ENCODE data around the gene SFN. TPM values are rescaled to one million over a fixed set of nuclear protein-coding genes. Genes with fewer than 3 reads are reported as not detected.

Gene SFN
- total RNA-seq, 2 donors from 2014 or later, result 1.9 to 3.8 TPM

DNA sequence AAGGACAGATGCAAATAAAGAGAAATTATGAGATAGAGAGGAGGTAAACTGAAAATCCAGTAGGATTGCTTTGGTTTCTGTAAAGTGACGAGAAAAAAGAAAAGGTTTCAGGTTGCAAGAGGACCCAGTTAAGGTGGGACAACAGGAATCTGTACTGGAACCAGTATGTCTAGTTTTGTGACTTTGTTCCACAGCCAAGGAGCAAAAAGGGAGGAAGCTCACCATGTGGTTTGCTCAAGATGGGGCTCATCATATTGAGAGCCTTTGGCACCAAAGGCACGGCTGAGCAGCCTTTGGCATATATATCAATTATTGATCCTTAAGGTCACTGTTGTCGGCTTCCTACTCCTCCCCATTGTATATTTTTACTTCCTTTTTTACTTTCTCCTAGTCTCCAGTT, 38.2 kb upstream of the SFN start:
- ATAC-seq (ENCODE audit: insufficient number of reproducible peaks, low FRiP score, low read depth) (no peak), DNase-seq (ENCODE audit: low spot score) (no peak)
- TF ChIP-seq CTCF (IDR thresholded peaks at IDR 0.05), result no peak
- Histone ChIP-seq H3K4me1 (ENCODE audit: control insufficient read depth in 1 of 2, low read depth in 2 of 2) (peaks cover 14 to 36% of the 10 kb centered on the region in 2 donors), H3K27ac (no peak overlapping the region), H3K4me3 (no peak overlapping the region), H3K9me3 (no peaks in the 10 kb centered on the region), H3K27me3 (replicated peaks; ENCODE audit: insufficient read depth) (no peaks in the 10 kb centered on the region), H3K36me3 (no peaks in the 10 kb centered on the region)

- no peak for DNase-seq (ENCODE audit: low spot score)
- H3K27me3 ChIP-seq (replicated peaks; ENCODE audit: insufficient read depth), result no peaks in the 10 kb centered on the region
Observed at GRCh38 chr1:26826261-26827105, 36.5 kb upstream of the SFN start, which contains the start of gene ZDHHC18. ZDHHC18 (plus strand) TSS chr1:26826688; CDS start chr1:26826805, 117 bp downstream.

GRCh38 chr1:26827106-26827604, 35.8 kb upstream of the SFN start:
- Histone ChIP-seq H3K36me3 (no peaks in the 10 kb centered on the region), H3K9me3 (no peaks in the 10 kb centered on the region), H3K27ac (peak overlapping the region; percentile 1 to 64), H3K4me3 (peak overlapping the region; percentile 83), H3K4me1 (ENCODE audit: control insufficient read depth in 1 of 2, low read depth in 2 of 2) (peaks cover 14 to 37% of the 10 kb centered on the region in 2 donors), H3K27me3 (replicated peaks; ENCODE audit: insufficient read depth) (no peaks in the 10 kb centered on the region)
- ATAC-seq (ENCODE audit: insufficient number of reproducible peaks, low FRiP score, low read depth), result no peak
- no peak for DNase-seq (ENCODE audit: low spot score)
- no peak for TF ChIP-seq CTCF (IDR thresholded peaks at IDR 0.05)

More at GRCh38 chr1:26826261-26827105, 36.5 kb upstream of the SFN start, which contains the start of gene ZDHHC18:
- peak within 1 kb of the TSS; percentile 65 to 66 for H3K27ac ChIP-seq
- peaks cover 14 to 37% of the 10 kb centered on the region in 2 donors for H3K4me1 ChIP-seq (ENCODE audit: control insufficient read depth in 1 of 2, low read depth in 2 of 2)
- H3K4me3 ChIP-seq, result peak within 1 kb of the TSS; percentile 83
- TF ChIP-seq CTCF (IDR thresholded peaks at IDR 0.05), result peak; percentile 24
- no peaks in the 10 kb centered on the region for H3K36me3 ChIP-seq
- ATAC-seq (ENCODE audit: insufficient number of reproducible peaks, low FRiP score, low read depth), result peak; percentile 47
- H3K9me3 ChIP-seq, result no peaks in the 10 kb centered on the region

- Histone ChIP-seq H3K4me1 (ENCODE audit: control insufficient read depth in 1 of 2, low read depth in 2 of 2) (peaks cover 14 to 37% of the 10 kb centered on the region in 2 donors), H3K27me3 (replicated peaks; ENCODE audit: insufficient read depth) (no peaks in the 10 kb centered on the region), H3K4me3 (peak overlapping the region; percentile 83), H3K36me3 (peaks cover 4% of the 10 kb centered on the region), H3K27ac (peak overlapping the region; percentile 1 to 64), H3K9me3 (no peaks in the 10 kb centered on the region)
- DNase-seq (ENCODE audit: low spot score) (no peak), ATAC-seq (ENCODE audit: insufficient number of reproducible peaks, low FRiP score, low read depth) (no peak)
- TF ChIP-seq CTCF (IDR thresholded peaks at IDR 0.05), result no peak
Observed at GRCh38 chr1:26827663-26828062, 35.3 kb upstream of the SFN start.

DNA sequence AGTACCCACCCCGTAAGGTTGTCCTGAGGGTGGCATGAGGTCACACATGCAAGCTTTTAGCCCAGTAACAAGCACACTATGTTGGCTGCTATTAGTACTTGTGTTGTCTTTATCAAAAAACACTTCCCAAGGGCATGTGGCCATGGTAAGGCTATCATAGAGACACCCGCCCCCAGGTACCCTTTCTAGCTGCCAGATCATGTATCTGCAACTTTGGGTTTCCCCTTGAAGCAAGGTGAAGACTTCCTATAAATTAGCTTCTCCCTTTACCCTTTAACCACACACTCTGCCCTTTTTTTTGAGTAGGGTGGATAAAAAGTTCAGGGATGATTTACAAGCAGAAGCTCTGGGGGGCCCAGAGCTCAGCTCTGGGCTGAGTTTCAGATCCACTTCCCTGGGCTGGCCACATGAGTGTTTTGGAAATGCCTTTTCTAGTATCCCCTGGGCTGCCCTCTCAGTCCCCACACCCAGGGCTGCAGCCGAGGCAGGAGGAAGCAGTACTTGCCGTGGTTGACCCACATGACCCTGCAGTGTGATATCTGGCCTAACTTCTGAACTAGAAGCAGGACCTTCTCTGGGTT, 34.4 kb upstream of the SFN start:
- TF ChIP-seq CTCF (IDR thresholded peaks at IDR 0.05), result no peak
- no peaks in the 10 kb centered on the region for H3K9me3 ChIP-seq
- H3K27me3 ChIP-seq (replicated peaks; ENCODE audit: insufficient read depth), result no peaks in the 10 kb centered on the region
- peaks cover 14 to 37% of the 10 kb centered on the region in 2 donors for H3K4me1 ChIP-seq (ENCODE audit: control insufficient read depth in 1 of 2, low read depth in 2 of 2)
- ATAC-seq (ENCODE audit: insufficient number of reproducible peaks, low FRiP score, low read depth) (no peak), DNase-seq (ENCODE audit: low spot score) (no peak)
- no peak overlapping the region for H3K4me3 ChIP-seq
- H3K36me3 ChIP-seq, result peaks cover 12% of the 10 kb centered on the region
- peak overlapping the region in 1 of 2 donors; percentile 31 for H3K27ac ChIP-seq
